Neural progenitor cell (in vitro differentiated cells): Measurements from ENCODE around the gene PCDHGA3. TPM values are rescaled to one million over a fixed set of nuclear protein-coding genes. Genes with fewer than 3 reads are reported as not detected.

Experiments used
- DNase-seq: peaks from one replicate; pipeline ENCODE4 v3.0.0-alpha.2; 2016; ENCODE audit warnings: low spot score
- H2AFZ ChIP-seq: fragments of 200-600 bp; sonication (generic); replicated peaks from 2 replicates; pipeline ENCODE4 v1.6.1; 2016; ENCODE audit warnings: antibody characterized with exemption
- H3F3A ChIP-seq: fragments of 200-600 bp; sonication (generic); 2 replicates; pipeline ENCODE4 v1.6.1; 2016; ENCODE audit warnings: antibody characterized with exemption, low read depth
- H3K27ac ChIP-seq: fragments of 200-600 bp; sonication (generic); 2 replicates; pipeline ENCODE4 v1.5.1; 2016; ENCODE audit warnings: mild to moderate bottlenecking
- H3K27me3 ChIP-seq: fragments of 200-600 bp; sonication (generic); 2 replicates; pipeline ENCODE4 v1.6.1; 2016; ENCODE audit warnings: mild to moderate bottlenecking, moderate library complexity
- H3K36me3 ChIP-seq: fragments of 200-600 bp; sonication (generic); 2 replicates; pipeline ENCODE4 v1.5.1; 2016
- H3K4me1 ChIP-seq: fragments of 200-600 bp; sonication (generic); 2 replicates; pipeline ENCODE4 v1.6.1; 2016; ENCODE audit warnings: mixed run types
- H3K4me2 ChIP-seq: fragments of 200-600 bp; sonication (generic); 2 replicates; pipeline ENCODE4 v1.6.1; 2016
- H3K4me3 ChIP-seq: fragments of 200-600 bp; sonication (generic); 2 replicates; pipeline ENCODE4 v1.5.1; 2016
- H3K79me2 ChIP-seq: fragments of 200-600 bp; sonication (generic); 2 replicates; pipeline ENCODE4 v1.6.1; 2016; ENCODE audit warnings: low read depth
- H3K9ac ChIP-seq: fragments of 200-600 bp; sonication (generic); 2 replicates; pipeline ENCODE4 v1.6.1; 2016
- H3K9me3 ChIP-seq: fragments of 200-600 bp; sonication (generic); 2 replicates; pipeline ENCODE4 v1.5.1; 2016; ENCODE audit warnings: low read depth
- H4K20me1 ChIP-seq: fragments of 200-600 bp; sonication (generic); 2 replicates; pipeline ENCODE4 v1.6.1; 2016; ENCODE audit warnings: low read depth
- H3K27ac Mint-ChIP-seq: 3 replicates; pipeline ENCODE4 v1.8.0; 2021; ENCODE audit warnings: mixed read lengths
- H3K27me3 Mint-ChIP-seq: 2 replicates; pipeline ENCODE4 v1.8.0; 2022; ENCODE audit warnings: low read depth, mild to moderate bottlenecking, inconsistent platforms, moderate library complexity, mixed read lengths; ENCODE audit not compliant: insufficient read depth
- H3K36me3 Mint-ChIP-seq: 3 replicates; pipeline ENCODE4 v1.8.0; 2021; ENCODE audit warnings: mixed read lengths
- H3K4me1 Mint-ChIP-seq: 3 replicates; pipeline ENCODE4 v1.8.0; 2021; ENCODE audit warnings: mixed read lengths
- H3K4me3 Mint-ChIP-seq: 3 replicates; pipeline ENCODE4 v1.8.0; 2021; ENCODE audit warnings: mild to moderate bottlenecking, moderate library complexity, mixed read lengths
- H3K9me3 Mint-ChIP-seq: 3 replicates; pipeline ENCODE4 v1.8.0; 2020; ENCODE audit warnings: mixed read lengths
- EZH2 ChIP-seq: fragments of 200-600 bp; sonication (generic); IDR thresholded peaks from 2 replicates; pipeline ENCODE4 v1.6.1; 2017; ENCODE audit warnings: antibody characterized with exemption, mild to moderate bottlenecking, moderate library complexity
- EZH2phosphoT487 ChIP-seq: fragments of 200-600 bp; sonication (generic); IDR thresholded peaks from 2 replicates; pipeline ENCODE4 v1.6.1; 2017; ENCODE audit warnings: antibody characterized with exemption
- total RNA-seq: library from RNA; depleted of rRNA; stranded (reverse); fragments of >200 nt; gene quantifications from 2 replicates; pipeline ENCODE4 v1.2.3, GENCODE V29; 2015; ENCODE audit warnings: low replicate concordance
- TF ChIP-seq, protein P1 (sequence below): fragments of 200-600 bp; sonication (generic); IDR thresholded peaks from 2 replicates; pipeline ENCODE4 v1.5.1; 2017; ENCODE audit warnings: antibody characterized with exemption, mild to moderate bottlenecking

PCDHGA3 gene
- total RNA-seq, 1 donor from 2014 or later, result 0.54 TPM

DNA sequence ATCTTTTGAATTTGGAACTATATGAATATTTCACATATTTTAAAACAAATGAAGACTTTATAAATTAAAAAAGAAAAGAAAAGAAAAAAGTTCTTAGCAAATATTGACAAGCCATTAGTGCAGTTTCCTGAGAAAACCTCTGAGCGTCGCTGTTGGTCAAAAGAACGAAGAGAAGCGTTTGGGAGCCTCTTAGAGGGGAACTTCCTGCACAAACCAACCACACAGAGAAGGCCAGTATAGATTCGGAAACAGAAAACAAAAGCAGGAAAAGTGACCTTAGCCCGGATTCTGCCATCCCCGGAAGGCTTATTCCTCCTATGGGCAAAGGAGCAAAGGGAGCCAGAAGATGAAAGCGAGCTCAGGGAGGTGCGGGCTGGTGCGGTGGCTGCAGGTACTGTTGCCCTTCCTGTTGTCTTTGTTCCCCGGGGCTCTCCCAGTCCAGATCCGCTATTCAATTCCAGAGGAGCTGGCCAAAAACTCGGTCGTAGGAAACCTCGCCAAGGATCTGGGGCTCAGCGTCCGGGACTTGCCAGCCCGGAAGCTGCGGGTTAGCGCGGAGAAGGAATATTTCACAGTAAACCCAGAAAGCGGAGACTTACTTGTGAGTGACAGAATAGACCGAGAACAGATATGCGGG, 16.3 kb downstream of the PCDHGA3 start, which contains the start of gene PCDHGB2:
TSS of gene PCDHGB2 (plus strand) at position 205 of the 637 bp plus-strand sequence. CDS start at position 347, 142 bp downstream.
- Histone ChIP-seq H3K79me2 (no peaks in the 10 kb centered on the region), H3K9me3 (peaks cover 13% of the 10 kb centered on the region), H3K4me2 (no peak within 1 kb of the TSS), H4K20me1 (no peaks in the 10 kb centered on the region), H2AFZ (peak within 1 kb of the TSS; percentile 24), H3K27ac (no peak within 1 kb of the TSS), H3K4me1 (no peaks in the 10 kb centered on the region), H3K27me3 (no peaks in the 10 kb centered on the region), H3K4me3 (no peak within 1 kb of the TSS), H3K36me3 (no peaks in the 10 kb centered on the region), H3K9ac (no peak within 1 kb of the TSS), H3F3A (no peaks in the 10 kb centered on the region)
- no peaks in the 10 kb centered on the region for H3K4me1 Mint-ChIP-seq
- no peak within 1 kb of the TSS for H3K27ac Mint-ChIP-seq
- peaks cover 4% of the 10 kb centered on the region for H3K27me3 Mint-ChIP-seq
- no peak within 1 kb of the TSS for H3K4me3 Mint-ChIP-seq
- DNase-seq, result peak; percentile 38
- peaks cover 71% of the 10 kb centered on the region for H3K9me3 Mint-ChIP-seq
- TF ChIP-seq, protein P1, sequence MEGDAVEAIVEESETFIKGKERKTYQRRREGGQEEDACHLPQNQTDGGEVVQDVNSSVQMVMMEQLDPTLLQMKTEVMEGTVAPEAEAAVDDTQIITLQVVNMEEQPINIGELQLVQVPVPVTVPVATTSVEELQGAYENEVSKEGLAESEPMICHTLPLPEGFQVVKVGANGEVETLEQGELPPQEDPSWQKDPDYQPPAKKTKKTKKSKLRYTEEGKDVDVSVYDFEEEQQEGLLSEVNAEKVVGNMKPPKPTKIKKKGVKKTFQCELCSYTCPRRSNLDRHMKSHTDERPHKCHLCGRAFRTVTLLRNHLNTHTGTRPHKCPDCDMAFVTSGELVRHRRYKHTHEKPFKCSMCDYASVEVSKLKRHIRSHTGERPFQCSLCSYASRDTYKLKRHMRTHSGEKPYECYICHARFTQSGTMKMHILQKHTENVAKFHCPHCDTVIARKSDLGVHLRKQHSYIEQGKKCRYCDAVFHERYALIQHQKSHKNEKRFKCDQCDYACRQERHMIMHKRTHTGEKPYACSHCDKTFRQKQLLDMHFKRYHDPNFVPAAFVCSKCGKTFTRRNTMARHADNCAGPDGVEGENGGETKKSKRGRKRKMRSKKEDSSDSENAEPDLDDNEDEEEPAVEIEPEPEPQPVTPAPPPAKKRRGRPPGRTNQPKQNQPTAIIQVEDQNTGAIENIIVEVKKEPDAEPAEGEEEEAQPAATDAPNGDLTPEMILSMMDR, result peak; percentile 49
- no peak for TF ChIP-seq EZH2
- H3K36me3 Mint-ChIP-seq, result peaks cover 4% of the 10 kb centered on the region

GRCh38 chr5:141360685-141361084, 17.1 kb downstream of the PCDHGA3 start:
- Histone ChIP-seq H3K4me3 (no peak overlapping the region), H3K27ac (no peak overlapping the region), H3K4me2 (no peak overlapping the region), H3K4me1 (no peaks in the 10 kb centered on the region), H3K36me3 (no peaks in the 10 kb centered on the region), H3K9me3 (peaks cover 13% of the 10 kb centered on the region), H3K9ac (no peak overlapping the region), H3K27me3 (no peaks in the 10 kb centered on the region), H4K20me1 (no peaks in the 10 kb centered on the region), H2AFZ (no peak overlapping the region), H3K79me2 (no peaks in the 10 kb centered on the region), H3F3A (no peaks in the 10 kb centered on the region)
- DNase-seq, result no peak
- H3K4me1 Mint-ChIP-seq, result no peaks in the 10 kb centered on the region
- peaks cover 4% of the 10 kb centered on the region for H3K36me3 Mint-ChIP-seq
- TF ChIP-seq EZH2 (no peak), EZH2phosphoT487 (no peak)
- TF ChIP-seq, protein P1, result no peak
- peaks cover 7% of the 10 kb centered on the region for H3K27me3 Mint-ChIP-seq
- H3K27ac Mint-ChIP-seq, result no peak overlapping the region
- H3K9me3 Mint-ChIP-seq, result peaks cover 73% of the 10 kb centered on the region
- no peak overlapping the region for H3K4me3 Mint-ChIP-seq

DNA sequence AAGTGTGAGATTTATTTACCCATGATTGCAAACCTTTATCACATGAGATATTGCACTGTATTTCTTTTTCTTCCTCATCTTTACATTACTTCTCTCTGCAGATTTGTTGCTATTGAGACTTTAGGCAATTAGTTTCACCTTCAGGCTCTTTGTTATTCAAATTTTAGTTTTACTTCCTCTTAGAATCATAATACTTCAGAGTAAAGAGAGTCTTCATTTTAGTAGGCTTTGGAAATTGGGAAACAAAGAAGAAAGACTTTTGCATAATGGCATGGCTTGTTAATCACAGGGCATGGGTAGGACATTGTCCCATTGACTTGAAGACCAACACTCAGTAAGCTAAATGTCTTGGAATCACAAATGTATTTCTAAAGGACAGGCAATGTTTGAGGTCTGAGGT, 19.1 kb downstream of the PCDHGA3 start:
- Mint-ChIP-seq H3K9me3 (peaks cover 69% of the 10 kb centered on the region), H3K4me1 (no peaks in the 10 kb centered on the region), H3K27ac (no peak overlapping the region), H3K4me3 (no peak overlapping the region), H3K27me3 (peaks cover 4% of the 10 kb centered on the region), H3K36me3 (peaks cover 4% of the 10 kb centered on the region)
- Histone ChIP-seq H3K27ac (no peak overlapping the region), H3K9ac (no peak overlapping the region), H3K4me1 (no peaks in the 10 kb centered on the region), H3K4me3 (no peak overlapping the region), H2AFZ (no peak overlapping the region), H4K20me1 (no peaks in the 10 kb centered on the region), H3K27me3 (no peaks in the 10 kb centered on the region), H3K36me3 (no peaks in the 10 kb centered on the region), H3K79me2 (no peaks in the 10 kb centered on the region), H3F3A (no peaks in the 10 kb centered on the region), H3K4me2 (no peak overlapping the region), H3K9me3 (peaks cover 13% of the 10 kb centered on the region)
- no peak for DNase-seq
- TF ChIP-seq EZH2phosphoT487, result no peak
- no peak for TF ChIP-seq EZH2
- TF ChIP-seq, protein P1, result no peak
